Calu3 (cell line): Measurements from ENCODE around the gene RARRES2. TPM values are rescaled to one million over a fixed set of nuclear protein-coding genes. Genes with fewer than 3 reads are reported as not detected.

Source experiments
- BruUV-seq: library from RNA; stranded (reverse); fragments of 400-500 nt; replicated peaks from 2 replicates; lab custom pipeline; 2021; lab: Mats Ljungman, UMichigan
- CTCF ChIA-PET: fragments of 300-600 bp; sonication (Branson Sonifier 250); formaldehyde crosslinking; loops from one replicate; lab custom pipeline; 2022; ENCODE audit warnings: antibody characterized with exemption; lab: Charles Lee
- DNase-seq: peaks from one replicate; pipeline ENCODE4 v3.0.0; 2022
- H3K27ac Mint-ChIP-seq: one replicate; pipeline ENCODE4 v1.8.0; 2022; ENCODE audit warnings: mixed read lengths; ENCODE audit not compliant: unreplicated experiment
- H3K27me3 Mint-ChIP-seq: one replicate; pipeline ENCODE4 v1.8.0; 2022; ENCODE audit warnings: mixed read lengths; ENCODE audit not compliant: unreplicated experiment
- H3K36me3 Mint-ChIP-seq: one replicate; pipeline ENCODE4 v1.8.0; 2022; ENCODE audit warnings: mild to moderate bottlenecking, moderate library complexity, mixed read lengths; ENCODE audit not compliant: insufficient read depth, unreplicated experiment
- H3K4me1 Mint-ChIP-seq: one replicate; pipeline ENCODE4 v1.8.0; 2022; ENCODE audit warnings: mild to moderate bottlenecking, low read depth, mixed read lengths; ENCODE audit not compliant: unreplicated experiment
- H3K4me3 Mint-ChIP-seq: one replicate; pipeline ENCODE4 v1.8.0; 2022; ENCODE audit warnings: mild to moderate bottlenecking, low read depth, moderate library complexity, mixed read lengths; ENCODE audit not compliant: unreplicated experiment
- H3K9me3 Mint-ChIP-seq: one replicate; pipeline ENCODE4 v1.8.0; 2022; ENCODE audit warnings: low read depth, mixed read lengths; ENCODE audit not compliant: unreplicated experiment
- intact Hi-C: fragments of 100-400 bp; cut with micrococcal nuclease; formaldehyde crosslinking; loops from one replicate; pipeline ENCODE4 v1.10.0; 2022; ENCODE audit not compliant: unreplicated experiment
- total RNA-seq: library from RNA; stranded (reverse); gene quantifications from 2 replicates; pipeline ENCODE4 v1.2.3, GENCODE V29; 2022
- TF ChIP-seq, protein P1 (sequence below): fragments of 200-600 bp; IDR thresholded peaks from one replicate; pipeline ENCODE4 v1.8.0; 2022; ENCODE audit warnings: antibody characterized with exemption; ENCODE audit not compliant: unreplicated experiment

The RARRES2 gene
- total RNA-seq, 1 experiment from 2014 or later, result 13.0 TPM

DNA sequence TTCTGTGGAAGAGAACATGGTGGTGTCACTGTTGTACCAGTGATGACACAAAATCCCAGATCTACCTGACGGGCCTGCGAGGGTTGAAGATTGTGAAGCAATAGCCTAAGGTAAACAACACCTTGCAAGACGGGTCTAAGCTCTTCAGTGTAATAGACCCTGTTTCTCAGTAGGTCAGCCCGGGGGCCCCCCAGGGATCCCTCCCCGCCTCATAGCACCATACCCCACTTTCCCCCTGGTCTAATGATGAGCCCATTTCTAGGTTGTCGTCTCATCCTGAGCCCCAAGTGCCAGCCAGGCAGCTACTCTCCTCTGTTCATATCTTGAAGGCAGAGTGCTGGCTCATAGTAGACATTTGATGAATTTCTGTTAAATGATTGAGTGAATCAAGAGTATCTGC lies 15.5 kb downstream of the RARRES2 start:
- H3K4me3 Mint-ChIP-seq, result no peak overlapping the region
- CTCF ChIA-PET, result no interaction called here
- BruUV-seq, result no TSS peak
- peaks cover 58% of the 10 kb centered on the region for H3K36me3 Mint-ChIP-seq
- H3K4me1 Mint-ChIP-seq, result peaks cover 37% of the 10 kb centered on the region
- no peak for DNase-seq
- TF ChIP-seq, protein P1, sequence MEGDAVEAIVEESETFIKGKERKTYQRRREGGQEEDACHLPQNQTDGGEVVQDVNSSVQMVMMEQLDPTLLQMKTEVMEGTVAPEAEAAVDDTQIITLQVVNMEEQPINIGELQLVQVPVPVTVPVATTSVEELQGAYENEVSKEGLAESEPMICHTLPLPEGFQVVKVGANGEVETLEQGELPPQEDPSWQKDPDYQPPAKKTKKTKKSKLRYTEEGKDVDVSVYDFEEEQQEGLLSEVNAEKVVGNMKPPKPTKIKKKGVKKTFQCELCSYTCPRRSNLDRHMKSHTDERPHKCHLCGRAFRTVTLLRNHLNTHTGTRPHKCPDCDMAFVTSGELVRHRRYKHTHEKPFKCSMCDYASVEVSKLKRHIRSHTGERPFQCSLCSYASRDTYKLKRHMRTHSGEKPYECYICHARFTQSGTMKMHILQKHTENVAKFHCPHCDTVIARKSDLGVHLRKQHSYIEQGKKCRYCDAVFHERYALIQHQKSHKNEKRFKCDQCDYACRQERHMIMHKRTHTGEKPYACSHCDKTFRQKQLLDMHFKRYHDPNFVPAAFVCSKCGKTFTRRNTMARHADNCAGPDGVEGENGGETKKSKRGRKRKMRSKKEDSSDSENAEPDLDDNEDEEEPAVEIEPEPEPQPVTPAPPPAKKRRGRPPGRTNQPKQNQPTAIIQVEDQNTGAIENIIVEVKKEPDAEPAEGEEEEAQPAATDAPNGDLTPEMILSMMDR, result no peak
- peak overlapping the region; percentile 98 for H3K27ac Mint-ChIP-seq
- no peaks in the 10 kb centered on the region for H3K9me3 Mint-ChIP-seq
- intact Hi-C loops, result no loop called here
- no peaks in the 10 kb centered on the region for H3K27me3 Mint-ChIP-seq

DNA sequence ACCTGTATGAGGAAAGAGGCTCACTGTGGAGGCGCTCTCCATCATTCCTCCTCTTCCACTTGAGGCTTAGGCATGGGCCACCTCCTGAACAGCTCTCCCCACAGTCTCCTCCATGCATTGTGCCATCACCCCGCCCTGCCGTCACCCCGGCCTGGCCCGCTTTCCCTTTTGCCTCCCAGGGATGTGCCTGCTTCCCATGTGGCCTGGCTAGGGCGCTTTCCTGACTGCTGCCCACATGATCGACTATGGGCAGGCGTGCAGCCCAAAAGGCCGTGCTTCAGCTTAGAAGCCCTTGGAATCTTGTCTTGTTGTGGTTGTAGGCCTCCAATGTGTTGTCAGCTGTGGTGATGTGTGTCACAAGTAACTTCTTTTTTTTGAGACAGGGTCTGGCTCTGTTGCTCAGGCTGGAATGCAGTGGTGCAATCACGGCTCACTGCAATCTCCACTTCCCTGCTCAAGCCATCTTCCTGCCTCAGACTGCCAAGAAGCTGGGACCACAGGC lies 16.3 kb downstream of the RARRES2 start:
- no peak for DNase-seq
- CTCF ChIA-PET, result no interaction called here
- BruUV-seq, result no TSS peak
- no peaks in the 10 kb centered on the region for H3K27me3 Mint-ChIP-seq
- H3K9me3 Mint-ChIP-seq, result no peaks in the 10 kb centered on the region
- intact Hi-C loops, result no loop called here
- peaks cover 41% of the 10 kb centered on the region for H3K4me1 Mint-ChIP-seq
- peak overlapping the region; percentile 98 for H3K27ac Mint-ChIP-seq
- peaks cover 58% of the 10 kb centered on the region for H3K36me3 Mint-ChIP-seq
- H3K4me3 Mint-ChIP-seq, result peak overlapping the region; percentile 85
- TF ChIP-seq, protein P1, result no peak

DNA sequence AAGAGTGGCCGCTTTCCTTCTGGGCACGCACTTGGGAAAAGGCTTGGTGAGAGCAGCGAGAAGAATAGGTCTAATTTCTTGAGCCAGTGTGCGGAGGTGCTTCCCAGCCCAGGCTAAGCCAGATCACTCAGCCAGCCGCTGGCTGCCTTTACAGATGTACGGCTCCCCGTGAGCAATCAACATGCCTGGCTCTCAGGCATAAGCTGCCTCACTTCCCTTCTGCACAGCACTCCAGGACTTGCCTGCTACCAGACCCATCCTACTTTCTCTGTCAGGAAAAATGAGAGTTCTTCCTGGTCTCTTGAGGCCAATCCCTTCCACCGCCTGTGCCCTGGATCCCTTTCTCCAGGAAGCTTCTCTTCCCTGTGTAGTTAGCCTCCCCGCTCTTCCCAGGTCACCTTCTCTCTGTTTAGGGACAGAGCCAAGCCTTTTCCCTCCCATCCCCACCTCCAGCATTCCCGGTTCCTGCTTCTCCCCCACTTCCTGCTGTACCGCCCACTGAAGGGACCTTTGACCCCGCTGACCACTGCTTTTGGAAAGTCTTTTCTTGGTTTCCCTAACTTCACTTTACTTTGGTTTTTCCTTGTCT lies 17.0 kb downstream of the RARRES2 start:
- Mint-ChIP-seq H3K27me3 (no peaks in the 10 kb centered on the region), H3K36me3 (peaks cover 62% of the 10 kb centered on the region), H3K9me3 (no peaks in the 10 kb centered on the region), H3K27ac (peak overlapping the region; percentile 98), H3K4me3 (peak overlapping the region; percentile 85), H3K4me1 (peaks cover 41% of the 10 kb centered on the region)
- CTCF ChIA-PET, result no interaction called here
- no TSS peak for BruUV-seq
- TF ChIP-seq, protein P1, result no peak
- intact Hi-C loops, result no loop called here
- no peak for DNase-seq

DNA sequence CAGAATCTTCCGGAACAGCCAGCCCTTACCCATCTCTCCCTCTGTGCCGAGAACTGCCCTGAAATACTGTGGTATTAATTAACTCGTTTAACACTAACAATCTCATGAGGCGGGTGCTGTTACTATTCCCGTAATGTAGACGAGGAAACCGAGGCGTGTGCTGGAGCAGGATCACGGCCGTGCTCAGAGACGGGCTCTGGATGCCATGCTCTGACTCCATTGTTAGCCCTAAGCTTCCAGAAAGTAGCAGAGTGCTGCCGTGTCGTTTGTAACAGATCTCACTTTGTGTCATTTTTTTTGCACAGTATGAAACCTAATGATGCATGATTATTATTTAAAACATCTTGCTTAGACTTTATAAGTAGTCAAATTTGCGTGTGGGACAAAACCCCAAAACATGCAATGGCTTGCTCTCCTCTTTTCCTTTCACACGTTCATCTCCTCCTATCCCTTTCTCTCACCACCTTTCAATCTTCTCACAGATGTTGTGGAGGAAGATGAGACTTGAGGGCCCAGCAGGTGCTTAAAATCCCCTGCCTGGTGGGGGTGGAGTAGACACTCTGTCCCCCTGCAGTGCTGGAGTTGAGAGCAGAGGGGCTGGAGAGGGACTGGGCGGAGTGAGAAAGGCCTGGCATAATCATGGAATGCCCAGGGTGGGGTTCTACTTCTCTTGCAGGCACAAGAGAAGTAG lies 17.6 kb downstream of the RARRES2 start:
- peaks cover 41% of the 10 kb centered on the region for H3K4me1 Mint-ChIP-seq
- intact Hi-C loops, result no loop called here
- H3K36me3 Mint-ChIP-seq, result peaks cover 56% of the 10 kb centered on the region
- H3K9me3 Mint-ChIP-seq, result no peaks in the 10 kb centered on the region
- CTCF ChIA-PET, result interaction anchor here (0.7 to 0.9 kb wide), 2 partner anchors 16 to 31 kb away, joined by 3 read pairs; no protein-coding TSS in a partner anchor
- DNase-seq, result no peak
- no peaks in the 10 kb centered on the region for H3K27me3 Mint-ChIP-seq
- peak overlapping the region; percentile 85 for H3K4me3 Mint-ChIP-seq
- peak overlapping the region; percentile 98 for H3K27ac Mint-ChIP-seq
- TSS peak; percentile 24 for BruUV-seq
- TF ChIP-seq, protein P1, result no peak
